HG03460 (cell line): ENCODE measurements around the gene ZNF362.

Experiments used
- ATAC-seq: cut with Tn5 transposase; IDR thresholded peaks from one replicate; pipeline ENCODE4 v1.9.1; 2021; ENCODE audit not compliant: unreplicated experiment

The ZNF362 gene

DNA sequence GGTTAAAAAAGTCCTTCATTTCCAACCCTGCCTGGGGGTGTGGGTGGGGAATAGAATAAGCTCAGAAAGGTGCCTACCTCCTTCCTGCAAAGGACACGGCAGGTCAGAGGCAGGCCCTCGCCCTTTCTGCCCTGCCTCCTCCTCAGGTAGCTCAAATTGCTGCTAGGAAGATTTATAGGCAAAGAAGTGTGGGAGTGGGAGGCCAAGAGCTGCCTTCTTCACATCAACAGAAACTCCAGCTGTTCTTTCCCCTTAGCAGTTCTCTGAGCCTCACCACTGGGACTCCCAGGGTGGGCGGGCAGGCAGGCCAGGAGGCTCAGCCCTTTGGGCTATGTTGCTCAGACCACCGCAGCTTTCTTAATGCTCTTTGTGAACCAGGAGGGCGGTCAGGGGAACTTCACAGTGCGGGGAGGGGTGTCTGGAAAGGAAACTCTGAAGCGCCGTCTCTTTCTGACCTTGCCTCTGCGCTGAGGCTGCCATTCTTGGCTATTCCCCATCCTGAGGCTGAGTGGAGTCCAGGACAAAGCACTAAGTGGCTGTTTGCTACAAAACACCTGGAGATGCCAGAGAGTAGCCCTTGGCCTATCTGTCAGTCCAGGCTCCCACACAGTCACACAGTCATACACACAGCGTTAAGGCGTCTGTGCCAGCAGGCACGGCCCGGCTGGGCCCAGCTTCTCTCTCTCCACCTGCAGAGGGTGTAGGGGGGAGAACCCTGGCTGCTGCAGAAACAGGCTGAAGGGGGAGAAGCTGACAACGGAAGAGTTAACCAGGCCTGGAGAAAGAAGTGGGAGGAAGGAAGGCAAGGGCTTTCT is 67.6 kb downstream of the ZNF362 start:
- no peak for ATAC-seq

GRCh38 chr1:33324677-33325575 is 68.6 kb downstream of the ZNF362 start:
- ATAC-seq, result no peak

DNA sequence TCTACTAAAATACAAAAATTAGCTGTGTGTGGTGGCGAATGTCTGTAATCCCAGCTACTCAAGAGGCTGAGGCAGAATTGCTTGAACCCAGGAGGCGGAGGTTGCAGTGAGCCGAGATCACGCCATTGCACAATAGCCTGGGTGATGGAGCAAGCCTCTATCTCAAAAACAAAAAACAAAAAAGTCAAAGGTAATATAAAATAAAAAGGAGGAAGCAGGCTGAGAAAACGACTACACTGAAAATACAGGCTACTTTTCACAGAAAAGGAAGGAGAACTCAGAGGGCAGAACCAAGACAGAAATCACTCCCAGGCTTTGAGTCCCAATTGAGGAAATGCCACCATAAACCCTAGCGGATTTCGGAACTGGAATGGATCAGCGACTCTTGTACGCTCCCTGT is 70.5 kb downstream of the ZNF362 start:
- no peak for ATAC-seq

DNA sequence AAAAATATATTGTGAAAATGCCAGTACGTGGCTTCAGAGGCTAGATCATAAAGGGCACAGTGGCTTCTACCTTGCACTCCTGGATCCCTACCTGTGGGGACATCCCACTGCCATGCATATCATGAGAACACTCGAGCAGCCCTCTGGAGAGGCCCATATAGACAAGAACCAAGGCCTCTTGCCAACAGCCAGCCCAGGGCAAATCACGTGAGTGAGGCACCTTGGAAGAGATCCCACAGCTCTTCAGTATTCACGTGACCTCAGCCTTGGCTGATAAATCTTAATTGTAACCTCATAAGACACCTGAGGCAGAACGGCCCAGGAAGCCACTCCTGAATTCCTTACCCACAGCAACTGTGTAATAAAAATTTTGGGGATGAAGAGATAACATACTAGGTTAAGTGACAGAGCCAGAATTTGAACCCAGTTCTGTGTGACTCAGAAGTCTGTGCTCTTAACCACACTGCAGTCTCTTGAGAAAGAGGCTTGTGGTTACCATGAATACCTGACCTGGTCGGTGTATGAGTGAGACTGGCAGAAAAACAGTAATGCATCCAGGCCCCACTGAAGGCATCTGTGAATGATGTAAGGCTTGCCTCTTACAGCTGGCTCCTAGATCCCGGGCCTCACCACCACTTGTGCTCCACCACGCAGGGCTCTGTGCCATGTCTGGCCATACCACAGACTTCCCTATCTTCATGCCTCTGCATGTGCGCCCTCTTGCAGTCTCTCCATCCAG is 71.5 kb downstream of the ZNF362 start:
- no peak for ATAC-seq

DNA sequence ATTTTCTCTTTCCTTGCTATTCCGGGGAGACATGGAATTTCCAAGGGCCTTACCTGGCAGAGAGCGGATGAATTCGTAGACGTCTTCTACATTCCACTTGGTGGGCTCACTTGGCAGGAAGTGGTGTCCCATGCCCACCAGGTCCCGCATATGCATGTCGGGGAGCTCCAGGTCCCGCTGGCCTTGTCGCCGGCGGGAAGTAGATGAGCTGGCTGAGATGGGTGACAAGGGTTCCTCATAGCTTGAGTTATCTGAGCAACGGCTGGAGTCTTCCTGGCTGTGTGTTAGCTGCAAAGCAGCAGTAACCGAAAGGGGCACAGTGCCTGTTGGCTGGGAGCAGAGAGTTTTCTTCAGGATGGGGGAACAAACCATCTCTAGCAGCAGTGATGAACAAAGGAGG is 72.5 kb downstream of the ZNF362 start:
- ATAC-seq, result no peak

DNA sequence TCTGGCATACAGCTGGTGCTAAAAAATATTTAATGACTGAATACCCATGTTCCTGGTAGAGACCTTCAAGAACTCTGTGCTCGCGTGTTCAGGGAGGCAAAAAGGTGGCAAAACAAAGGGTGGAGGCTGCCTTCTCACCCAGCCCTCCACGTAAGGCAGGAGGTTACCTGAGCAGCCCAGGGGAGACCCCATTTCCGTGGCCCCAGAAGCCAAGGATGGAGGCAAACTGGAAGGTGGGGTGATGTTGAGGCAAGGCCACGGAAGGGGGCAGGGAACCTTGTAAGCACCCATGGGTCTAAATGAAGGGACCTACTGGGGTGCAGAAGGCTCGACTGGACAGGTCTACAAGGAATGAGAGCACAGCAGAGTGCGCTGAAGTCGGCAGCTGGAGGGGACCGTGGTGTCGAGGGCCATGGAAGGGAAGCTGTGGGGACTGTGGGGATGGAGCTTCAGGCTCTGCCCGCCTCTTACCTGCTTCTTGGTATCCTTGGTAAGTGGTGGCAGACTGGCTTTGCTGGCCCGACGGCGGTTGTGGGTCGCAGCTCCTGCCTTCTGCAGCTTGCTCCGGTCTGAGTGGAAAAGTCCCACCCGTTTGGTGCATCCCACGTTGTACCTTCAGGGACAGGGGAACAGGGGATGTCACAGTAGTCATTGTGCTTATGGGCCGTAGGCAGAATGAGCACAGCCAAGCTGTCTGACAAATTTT is 73.5 kb downstream of the ZNF362 start:
- ATAC-seq, result no peak

- no peak for ATAC-seq
These were observed 74.1 kb downstream of the ZNF362 start for GRCh38 chr1:33330361-33330890.

DNA sequence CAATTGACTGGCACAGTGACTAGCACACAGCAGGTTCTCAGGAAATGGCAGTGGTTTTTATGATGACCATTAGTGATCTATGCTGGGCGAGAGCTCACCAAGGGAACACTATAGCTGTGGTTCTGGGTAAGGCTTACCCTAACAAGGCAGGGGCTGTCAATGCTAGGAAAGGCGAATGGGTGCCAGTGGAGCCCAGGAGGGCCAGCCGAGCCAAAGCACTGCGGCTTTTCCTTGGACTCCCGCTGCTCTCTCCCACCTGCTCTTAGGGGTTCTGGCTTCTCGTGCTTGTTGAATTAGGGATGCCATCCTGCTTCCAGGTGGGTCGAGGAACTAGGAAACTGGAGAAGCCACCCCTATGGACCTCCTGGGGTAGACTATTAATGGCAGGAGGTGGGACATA is 74.6 kb downstream of the ZNF362 start:
- no peak for ATAC-seq

DNA sequence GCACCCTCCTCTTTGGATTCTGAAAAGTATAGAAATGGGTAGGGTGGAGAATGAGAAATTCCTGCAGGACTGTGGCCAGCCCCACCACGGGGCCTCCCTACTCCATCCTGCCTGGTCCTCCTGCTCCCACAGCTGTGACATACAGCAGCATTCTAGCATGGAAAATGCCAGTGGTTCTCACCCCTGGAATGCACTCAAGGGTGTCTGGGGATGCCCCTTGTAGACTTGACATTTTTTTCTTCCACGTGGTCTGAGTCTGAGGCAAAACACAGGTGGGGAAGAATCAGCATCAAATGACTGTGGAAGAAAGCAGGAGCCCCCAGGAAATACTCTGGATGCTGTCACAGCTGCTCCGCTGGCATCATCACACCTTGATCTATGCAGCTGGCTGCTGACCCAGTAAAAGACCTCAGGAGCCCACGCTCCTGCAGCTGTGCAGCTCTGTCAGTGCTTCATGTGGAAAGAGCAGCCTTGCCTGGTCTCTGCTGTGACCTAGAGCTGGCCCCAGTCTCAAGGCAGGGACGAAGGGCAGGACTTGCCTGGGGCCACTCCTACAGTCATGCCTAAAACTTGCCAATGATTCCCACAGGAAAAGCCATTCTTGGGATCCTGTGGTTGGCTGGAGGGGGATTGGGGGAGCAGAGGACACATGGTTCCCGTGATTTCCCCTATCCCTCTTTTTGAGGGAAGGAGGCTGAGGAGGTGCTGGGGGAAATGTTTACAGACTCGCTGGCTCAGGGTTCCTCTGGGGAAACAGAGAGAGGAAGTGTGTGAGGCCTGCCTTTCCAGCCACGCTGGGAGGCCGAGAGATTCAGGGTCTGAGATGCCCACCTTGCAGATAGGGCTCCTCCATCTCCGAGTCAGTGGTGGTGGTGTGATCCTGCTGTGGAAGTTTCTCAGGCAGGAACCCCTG is 75.4 kb downstream of the ZNF362 start:
- no peak for ATAC-seq

- no peak for ATAC-seq
These were observed 76.1 kb downstream of the ZNF362 start for GRCh38 chr1:33332357-33332789.

GRCh38 chr1:33332881-33333280 is 76.6 kb downstream of the ZNF362 start:
- ATAC-seq, result no peak

- ATAC-seq, result no peak
These were observed 77.8 kb downstream of the ZNF362 start for GRCh38 chr1:33334081-33334552.

GRCh38 chr1:33335020-33335419 is 78.7 kb downstream of the ZNF362 start:
- ATAC-seq, result no peak

DNA sequence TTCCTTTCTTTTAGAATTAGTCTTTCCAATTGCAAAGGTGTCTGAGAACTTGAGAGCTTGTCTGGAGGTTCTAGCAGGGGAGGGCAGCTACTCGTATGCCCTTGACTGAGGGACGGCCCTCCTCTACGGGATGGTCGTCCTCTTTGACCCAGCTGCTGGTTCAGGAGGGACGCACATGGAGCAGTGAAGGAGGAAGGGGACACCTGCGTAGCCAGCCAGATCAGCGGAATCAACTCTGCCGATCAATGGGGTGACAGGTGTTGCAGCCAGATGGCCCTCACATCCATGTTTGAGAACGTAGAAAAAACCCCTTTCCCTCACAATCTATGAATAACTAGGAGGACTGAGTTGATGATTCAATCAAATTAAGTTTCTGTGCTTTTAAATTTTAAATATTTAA is 80.3 kb downstream of the ZNF362 start:
- no peak for ATAC-seq

GRCh38 chr1:33337441-33337840 is 81.1 kb downstream of the ZNF362 start:
- no peak for ATAC-seq

GRCh38 chr1:33338048-33338439 is 81.8 kb downstream of the ZNF362 start:
- no peak for ATAC-seq

GRCh38 chr1:33338440-33339211 is 82.3 kb downstream of the ZNF362 start:
- no peak for ATAC-seq

DNA sequence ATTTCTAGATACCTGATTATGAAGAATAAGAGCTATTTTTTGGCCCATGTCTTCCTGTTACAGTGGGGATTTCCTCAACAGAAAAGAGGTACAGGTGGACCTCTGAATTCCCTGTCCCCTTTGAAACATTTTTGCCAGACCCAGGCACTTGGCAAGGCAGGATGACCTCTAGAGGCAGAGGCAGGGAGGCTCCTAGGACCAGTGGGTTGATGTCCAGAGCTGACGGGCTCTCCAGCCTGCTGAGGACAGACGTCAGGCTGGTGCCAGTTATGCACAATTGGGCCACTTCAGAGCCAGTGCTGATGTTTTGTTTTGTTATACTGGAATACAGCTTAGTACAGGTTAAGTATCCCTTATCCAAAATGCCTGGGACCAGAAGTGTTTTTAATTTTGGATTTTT is 83.1 kb downstream of the ZNF362 start:
- no peak for ATAC-seq

- no peak for ATAC-seq
These were observed 84.9 kb downstream of the ZNF362 start for GRCh38 chr1:33341190-33341589.
